Measurements from ENCODE around the gene NAA38. TPM values are rescaled to one million over a fixed set of nuclear protein-coding genes. Genes with fewer than 3 reads are reported as not detected.
"Not testable (repeated sequence)": the region's sequence is repeated elsewhere in the genome, so short reads cannot be mapped to it uniquely, and the experiment has no call there.

Gene NAA38
- total RNA-seq, 1 experiment from 2014 or later, result 36.6 TPM

- CTCF ChIA-PET, result no interaction called here
- H3K36me3 Mint-ChIP-seq (ENCODE audit: insufficient read depth, unreplicated experiment), result no peaks in the 10 kb centered on the region
- TF ChIP-seq, protein P1, sequence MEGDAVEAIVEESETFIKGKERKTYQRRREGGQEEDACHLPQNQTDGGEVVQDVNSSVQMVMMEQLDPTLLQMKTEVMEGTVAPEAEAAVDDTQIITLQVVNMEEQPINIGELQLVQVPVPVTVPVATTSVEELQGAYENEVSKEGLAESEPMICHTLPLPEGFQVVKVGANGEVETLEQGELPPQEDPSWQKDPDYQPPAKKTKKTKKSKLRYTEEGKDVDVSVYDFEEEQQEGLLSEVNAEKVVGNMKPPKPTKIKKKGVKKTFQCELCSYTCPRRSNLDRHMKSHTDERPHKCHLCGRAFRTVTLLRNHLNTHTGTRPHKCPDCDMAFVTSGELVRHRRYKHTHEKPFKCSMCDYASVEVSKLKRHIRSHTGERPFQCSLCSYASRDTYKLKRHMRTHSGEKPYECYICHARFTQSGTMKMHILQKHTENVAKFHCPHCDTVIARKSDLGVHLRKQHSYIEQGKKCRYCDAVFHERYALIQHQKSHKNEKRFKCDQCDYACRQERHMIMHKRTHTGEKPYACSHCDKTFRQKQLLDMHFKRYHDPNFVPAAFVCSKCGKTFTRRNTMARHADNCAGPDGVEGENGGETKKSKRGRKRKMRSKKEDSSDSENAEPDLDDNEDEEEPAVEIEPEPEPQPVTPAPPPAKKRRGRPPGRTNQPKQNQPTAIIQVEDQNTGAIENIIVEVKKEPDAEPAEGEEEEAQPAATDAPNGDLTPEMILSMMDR (IDR thresholded peaks at IDR 0.05; ENCODE audit: unreplicated experiment), result no peak
- peaks cover 55% of the 10 kb centered on the region for H3K27me3 Mint-ChIP-seq (ENCODE audit: unreplicated experiment)
- intact Hi-C loops (cut with micrococcal nuclease; ENCODE audit: unreplicated experiment), result no loop called here
- no peak overlapping the region for H3K27ac Mint-ChIP-seq (ENCODE audit: unreplicated experiment)
- BruUV-seq (replicated peaks), result no TSS peak
- no peak overlapping the region for H3K4me3 Mint-ChIP-seq (ENCODE audit: low read depth, unreplicated experiment)
- no peaks in the 10 kb centered on the region for H3K4me1 Mint-ChIP-seq (ENCODE audit: low read depth, unreplicated experiment)
- no peaks in the 10 kb centered on the region for H3K9me3 Mint-ChIP-seq (ENCODE audit: low read depth, unreplicated experiment)
- no peak for DNase-seq
Observed at GRCh38 chr17:7817643-7817964, 39.8 kb downstream of the NAA38 start.

GRCh38 chr17:7816926-7817642, 40.3 kb downstream of the NAA38 start:
- CTCF ChIA-PET, result no interaction called here
- Mint-ChIP-seq H3K27me3 (ENCODE audit: unreplicated experiment) (peaks cover 51% of the 10 kb centered on the region), H3K36me3 (ENCODE audit: insufficient read depth, unreplicated experiment) (no peaks in the 10 kb centered on the region), H3K4me3 (ENCODE audit: low read depth, unreplicated experiment) (no peak overlapping the region), H3K9me3 (ENCODE audit: low read depth, unreplicated experiment) (no peaks in the 10 kb centered on the region), H3K27ac (ENCODE audit: unreplicated experiment) (no peak overlapping the region), H3K4me1 (ENCODE audit: low read depth, unreplicated experiment) (no peaks in the 10 kb centered on the region)
- no peak for DNase-seq
- intact Hi-C loops (cut with micrococcal nuclease; ENCODE audit: unreplicated experiment), result no loop called here
- BruUV-seq (replicated peaks), result no TSS peak
- TF ChIP-seq, protein P1 (IDR thresholded peaks at IDR 0.05; ENCODE audit: unreplicated experiment), result no peak

GRCh38 chr17:7814969-7815368, 42.4 kb downstream of the NAA38 start:
- H3K27me3 Mint-ChIP-seq (ENCODE audit: unreplicated experiment), result peaks cover 30% of the 10 kb centered on the region
- CTCF ChIA-PET, result no interaction called here

GRCh38 chr17:7811251-7811650, 46.1 kb downstream of the NAA38 start:
- DNase-seq, result no peak
- Mint-ChIP-seq H3K4me1 (ENCODE audit: low read depth, unreplicated experiment) (peaks cover 13% of the 10 kb centered on the region), H3K27me3 (ENCODE audit: unreplicated experiment) (peaks cover under 1% of the 10 kb centered on the region), H3K27ac (ENCODE audit: unreplicated experiment) (no peak overlapping the region), H3K9me3 (ENCODE audit: low read depth, unreplicated experiment) (no peaks in the 10 kb centered on the region), H3K4me3 (ENCODE audit: low read depth, unreplicated experiment) (no peak overlapping the region), H3K36me3 (ENCODE audit: insufficient read depth, unreplicated experiment) (peaks cover 4% of the 10 kb centered on the region)
- BruUV-seq (replicated peaks), result no TSS peak
- CTCF ChIA-PET, result no interaction called here
- intact Hi-C loops (cut with micrococcal nuclease; ENCODE audit: unreplicated experiment), result no loop called here
- TF ChIP-seq, protein P1 (IDR thresholded peaks at IDR 0.05; ENCODE audit: unreplicated experiment), result no peak

More at GRCh38 chr17:7814969-7815368, 42.4 kb downstream of the NAA38 start:
- Mint-ChIP-seq H3K4me3 (ENCODE audit: low read depth, unreplicated experiment) (no peak overlapping the region), H3K4me1 (ENCODE audit: low read depth, unreplicated experiment) (peaks cover under 1% of the 10 kb centered on the region), H3K27ac (ENCODE audit: unreplicated experiment) (no peak overlapping the region), H3K9me3 (ENCODE audit: low read depth, unreplicated experiment) (no peaks in the 10 kb centered on the region), H3K36me3 (ENCODE audit: insufficient read depth, unreplicated experiment) (no peaks in the 10 kb centered on the region)
- no TSS peak for BruUV-seq (replicated peaks)
- TF ChIP-seq, protein P1 (IDR thresholded peaks at IDR 0.05; ENCODE audit: unreplicated experiment), result no peak
- intact Hi-C loops (cut with micrococcal nuclease; ENCODE audit: unreplicated experiment), result no loop called here
- DNase-seq, result no peak

DNA sequence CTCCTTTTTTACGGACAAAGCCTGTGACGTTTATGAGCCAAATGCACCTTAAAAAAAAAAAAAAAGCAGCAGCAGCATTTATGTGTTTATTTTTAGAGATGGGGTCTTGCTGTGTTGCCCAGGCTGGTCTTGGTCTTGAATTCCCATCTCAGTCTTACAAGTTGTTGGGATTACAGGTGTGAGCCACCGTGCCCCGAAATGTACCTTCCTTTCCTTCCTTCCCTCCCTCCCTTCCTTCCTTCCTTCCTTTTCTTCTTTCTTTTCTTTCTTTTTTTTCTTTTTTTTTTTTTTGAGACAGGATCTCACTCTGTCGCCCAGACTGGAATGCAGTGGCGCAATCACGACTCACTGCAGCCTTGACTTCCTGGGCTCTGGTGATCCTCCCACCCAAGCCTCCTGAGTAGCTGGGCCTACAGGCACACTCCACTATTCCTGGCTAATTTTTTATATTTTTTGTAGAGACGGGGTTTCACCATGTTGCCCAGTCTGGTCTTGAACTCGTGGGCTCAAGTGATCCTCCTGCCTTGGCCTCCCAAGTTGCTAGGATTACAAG, 47.5 kb downstream of the NAA38 start:
- H3K36me3 Mint-ChIP-seq (ENCODE audit: insufficient read depth, unreplicated experiment); BruUV-seq (replicated peaks); H3K4me3 Mint-ChIP-seq (ENCODE audit: low read depth, unreplicated experiment); intact Hi-C loops (cut with micrococcal nuclease; ENCODE audit: unreplicated experiment); H3K27me3 Mint-ChIP-seq (ENCODE audit: unreplicated experiment); H3K9me3 Mint-ChIP-seq (ENCODE audit: low read depth, unreplicated experiment): not testable (repeated sequence)
- CTCF ChIA-PET, result interaction anchor here (0.6 kb wide), 1 partner anchor 64 kb away, joined by 3 read pairs; no protein-coding TSS in a partner anchor
- H3K27ac Mint-ChIP-seq (ENCODE audit: unreplicated experiment), result peak overlapping the region; percentile 44
- peaks cover 13% of the 10 kb centered on the region for H3K4me1 Mint-ChIP-seq (ENCODE audit: low read depth, unreplicated experiment)
- peak; percentile 9 for DNase-seq

All from Calu3 (cell line).